ENCODE results near the gene CYBA. TPM values are rescaled to one million over a fixed set of nuclear protein-coding genes. Genes with fewer than 3 reads are reported as not detected.

CYBA gene
- total and polyA plus RNA-seq, 9 of the 15 experiments (the other 6 are each of a cell fraction or from before 2014, with no cell fraction given), result 0.34 to 683 (median 93.0) TPM

GRCh38 chr16:88688013-88688778 is 37.3 kb upstream of the CYBA start (continued):
- TF ChIP-seq RCOR1 (IDR thresholded peaks at IDR 0.05; ENCODE audit: borderline replicate concordance in 1 of 2, low read depth in 2 of 2, low read length in 2 of 2) (peak; percentile 69 to 95; a peak in 3 of 4 replicates), BRCA1 (IDR thresholded peaks at IDR 0.05) (no peak), BRCA1 (CRISPR knock-in tag; IDR thresholded peaks at IDR 0.05) (no peak), GATAD2A (IDR thresholded peaks at IDR 0.05) (peak; percentile 72), GMEB1 (CRISPR knock-in tag; IDR thresholded peaks at IDR 0.05) (no peak), SMARCC2 (IDR thresholded peaks at IDR 0.05; ENCODE audit: low read depth) (peak; percentile 90), ZSCAN32 (CRISPR knock-in tag; IDR thresholded peaks at IDR 0.05) (no peak), ILK (tag; IDR thresholded peaks at IDR 0.05; ENCODE audit: borderline replicate concordance, low read depth) (no peak), ZNF124 (CRISPR knock-in tag; IDR thresholded peaks at IDR 0.05) (no peak), NFE2 (IDR thresholded peaks at IDR 0.05; ENCODE audit: low read depth) (peak; percentile 73), SAFB2 (IDR thresholded peaks at IDR 0.05; ENCODE audit: borderline replicate concordance, low read depth, low read length, severe bottlenecking) (no peak), POU5F1 (IDR thresholded peaks at IDR 0.05; ENCODE audit: borderline replicate concordance, low read depth, low read length, partially characterized antibody) (no peak), POLR2AphosphoS5 (IDR thresholded peaks at IDR 0.05; ENCODE audit: control insufficient read depth, insufficient read depth, low read depth, low read length) (peak; percentile 97), IRF2 (CRISPR knock-in tag; IDR thresholded peaks at IDR 0.05) (no peak), MCM3 (IDR thresholded peaks at IDR 0.05) (no peak), MCM2 (IDR thresholded peaks at IDR 0.05; ENCODE audit: low read depth) (no peak), NFIC (IDR thresholded peaks at IDR 0.05) (peak; percentile 99), ZFP1 (CRISPR knock-in tag; IDR thresholded peaks at IDR 0.05) (no peak), PRMT5 (CRISPR knock-in tag; IDR thresholded peaks at IDR 0.05) (no peak), RFX7 (CRISPR knock-in tag; IDR thresholded peaks at IDR 0.05) (no peak), OTX1 (CRISPR knock-in tag; IDR thresholded peaks at IDR 0.05) (no peak), LCOR (CRISPR knock-in tag; IDR thresholded peaks at IDR 0.05) (peak; percentile 81)
- TF ChIP-seq, protein P1, sequence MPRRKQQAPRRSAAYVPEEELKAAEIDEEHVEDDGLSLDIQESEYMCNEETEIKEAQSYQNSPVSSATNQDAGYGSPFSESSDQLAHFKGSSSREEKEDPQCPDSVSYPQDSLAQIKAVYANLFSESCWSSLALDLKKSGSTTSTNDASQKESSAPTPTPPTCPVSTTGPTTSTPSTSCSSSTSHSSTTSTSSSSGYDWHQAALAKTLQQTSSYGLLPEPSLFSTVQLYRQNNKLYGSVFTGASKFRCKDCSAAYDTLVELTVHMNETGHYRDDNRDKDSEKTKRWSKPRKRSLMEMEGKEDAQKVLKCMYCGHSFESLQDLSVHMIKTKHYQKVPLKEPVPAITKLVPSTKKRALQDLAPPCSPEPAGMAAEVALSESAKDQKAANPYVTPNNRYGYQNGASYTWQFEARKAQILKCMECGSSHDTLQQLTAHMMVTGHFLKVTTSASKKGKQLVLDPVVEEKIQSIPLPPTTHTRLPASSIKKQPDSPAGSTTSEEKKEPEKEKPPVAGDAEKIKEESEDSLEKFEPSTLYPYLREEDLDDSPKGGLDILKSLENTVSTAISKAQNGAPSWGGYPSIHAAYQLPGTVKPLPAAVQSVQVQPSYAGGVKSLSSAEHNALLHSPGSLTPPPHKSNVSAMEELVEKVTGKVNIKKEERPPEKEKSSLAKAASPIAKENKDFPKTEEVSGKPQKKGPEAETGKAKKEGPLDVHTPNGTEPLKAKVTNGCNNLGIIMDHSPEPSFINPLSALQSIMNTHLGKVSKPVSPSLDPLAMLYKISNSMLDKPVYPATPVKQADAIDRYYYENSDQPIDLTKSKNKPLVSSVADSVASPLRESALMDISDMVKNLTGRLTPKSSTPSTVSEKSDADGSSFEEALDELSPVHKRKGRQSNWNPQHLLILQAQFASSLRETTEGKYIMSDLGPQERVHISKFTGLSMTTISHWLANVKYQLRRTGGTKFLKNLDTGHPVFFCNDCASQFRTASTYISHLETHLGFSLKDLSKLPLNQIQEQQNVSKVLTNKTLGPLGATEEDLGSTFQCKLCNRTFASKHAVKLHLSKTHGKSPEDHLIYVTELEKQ (CRISPR knock-in tag; IDR thresholded peaks at IDR 0.05), result no peak
- TF ChIP-seq, protein P2, sequence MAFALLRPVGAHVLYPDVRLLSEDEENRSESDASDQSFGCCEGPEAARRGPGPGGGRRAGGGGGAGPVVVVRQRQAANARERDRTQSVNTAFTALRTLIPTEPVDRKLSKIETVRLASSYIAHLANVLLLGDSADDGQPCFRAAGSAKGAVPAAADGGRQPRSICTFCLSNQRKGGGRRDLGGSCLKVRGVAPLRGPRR (CRISPR knock-in tag; IDR thresholded peaks at IDR 0.05), result no peak
